Measurements from ENCODE around the gene ATP11B.

DNA sequence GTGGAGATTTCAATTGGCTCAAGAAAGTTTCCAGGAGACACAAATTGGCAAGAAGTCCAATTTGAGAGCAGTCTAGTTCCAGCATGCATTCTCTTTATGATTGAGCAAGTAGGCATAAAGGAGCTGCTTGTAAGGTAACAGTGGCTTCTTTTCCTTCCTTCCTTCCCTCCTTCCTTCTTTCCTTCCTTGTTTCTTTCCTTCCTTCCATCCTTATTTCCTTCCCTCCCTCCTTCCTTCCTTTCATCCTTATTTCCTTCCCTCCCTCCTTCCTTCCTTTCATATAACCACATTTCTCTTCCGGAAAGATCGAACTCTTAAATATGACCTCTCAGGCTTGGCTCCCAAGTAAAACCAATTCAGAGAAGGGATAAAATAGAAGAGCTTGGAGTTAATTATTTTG is 29.4 kb upstream of the ATP11B start:
- TF ChIP-seq, protein P1, sequence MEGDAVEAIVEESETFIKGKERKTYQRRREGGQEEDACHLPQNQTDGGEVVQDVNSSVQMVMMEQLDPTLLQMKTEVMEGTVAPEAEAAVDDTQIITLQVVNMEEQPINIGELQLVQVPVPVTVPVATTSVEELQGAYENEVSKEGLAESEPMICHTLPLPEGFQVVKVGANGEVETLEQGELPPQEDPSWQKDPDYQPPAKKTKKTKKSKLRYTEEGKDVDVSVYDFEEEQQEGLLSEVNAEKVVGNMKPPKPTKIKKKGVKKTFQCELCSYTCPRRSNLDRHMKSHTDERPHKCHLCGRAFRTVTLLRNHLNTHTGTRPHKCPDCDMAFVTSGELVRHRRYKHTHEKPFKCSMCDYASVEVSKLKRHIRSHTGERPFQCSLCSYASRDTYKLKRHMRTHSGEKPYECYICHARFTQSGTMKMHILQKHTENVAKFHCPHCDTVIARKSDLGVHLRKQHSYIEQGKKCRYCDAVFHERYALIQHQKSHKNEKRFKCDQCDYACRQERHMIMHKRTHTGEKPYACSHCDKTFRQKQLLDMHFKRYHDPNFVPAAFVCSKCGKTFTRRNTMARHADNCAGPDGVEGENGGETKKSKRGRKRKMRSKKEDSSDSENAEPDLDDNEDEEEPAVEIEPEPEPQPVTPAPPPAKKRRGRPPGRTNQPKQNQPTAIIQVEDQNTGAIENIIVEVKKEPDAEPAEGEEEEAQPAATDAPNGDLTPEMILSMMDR (IDR thresholded peaks at IDR 0.05) = no peak
- TF ChIP-seq POLR2A (IDR thresholded peaks at IDR 0.05) = no peak
